ENCODE data around the gene WDR82.

Gene WDR82

GRCh38 chr3:52227117-52227516 lies 51.3 kb downstream of the WDR82 start:
- no peak for DNase-seq (ENCODE audit: low read depth in 2 of 3, low spot score in 2 of 3)

- peak in 1 of 3 experiments; percentile 6 for DNase-seq (ENCODE audit: low read depth in 2 of 3, low spot score in 2 of 3)
Observed at GRCh38 chr3:52226229-52226817, 52.1 kb downstream of the WDR82 start.

GRCh38 chr3:52225452-52226228 lies 52.8 kb downstream of the WDR82 start, which contains the start of gene TLR9:
Gene TLR9, minus strand, starts transcription at chr3:52225645. Its CDS starts 116 bp downstream, at chr3:52225529.
- peak in 1 of 3 experiments; percentile 8 for DNase-seq (ENCODE audit: low read depth in 2 of 3, low spot score in 2 of 3)

GRCh38 chr3:52223449-52224408 lies 54.7 kb downstream of the WDR82 start:
- DNase-seq (ENCODE audit: low read depth in 2 of 3, low spot score in 2 of 3), result no peak

GRCh38 chr3:52222319-52223221 lies 55.9 kb downstream of the WDR82 start:
- no peak for DNase-seq (ENCODE audit: low read depth in 2 of 3, low spot score in 2 of 3)

- DNase-seq (ENCODE audit: low read depth in 2 of 3, low spot score in 2 of 3), result no peak
Observed at GRCh38 chr3:52221563-52222318, 56.7 kb downstream of the WDR82 start.

- no peak for DNase-seq (ENCODE audit: low read depth in 2 of 3, low spot score in 2 of 3)
Observed at GRCh38 chr3:52221141-52221562, 57.3 kb downstream of the WDR82 start.

- DNase-seq (ENCODE audit: low read depth in 2 of 3, low spot score in 2 of 3), result peak; percentile 63 to 96 (median 89)
Observed at GRCh38 chr3:52220380-52221026, 57.9 kb downstream of the WDR82 start.

GRCh38 chr3:52218937-52219650 lies 59.4 kb downstream of the WDR82 start:
- DNase-seq (ENCODE audit: low read depth in 2 of 3, low spot score in 2 of 3), result no peak

- DNase-seq (ENCODE audit: low read depth in 2 of 3, low spot score in 2 of 3), result no peak
Observed at GRCh38 chr3:52218454-52218853, 60.0 kb downstream of the WDR82 start.

GRCh38 chr3:52218026-52218425 lies 60.4 kb downstream of the WDR82 start:
- DNase-seq (ENCODE audit: low read depth in 2 of 3, low spot score in 2 of 3), result no peak

- DNase-seq (ENCODE audit: low read depth in 2 of 3, low spot score in 2 of 3), result no peak
Observed at GRCh38 chr3:52217409-52217805, 61.0 kb downstream of the WDR82 start.

GRCh38 chr3:52216585-52217408 lies 61.7 kb downstream of the WDR82 start:
- no peak for DNase-seq (ENCODE audit: low read depth in 2 of 3, low spot score in 2 of 3)

- no peak for DNase-seq (ENCODE audit: low read depth in 2 of 3, low spot score in 2 of 3)
Observed at GRCh38 chr3:52215351-52215750, 63.1 kb downstream of the WDR82 start.

GRCh38 chr3:52213901-52214300 lies 64.5 kb downstream of the WDR82 start:
- no peak for DNase-seq (ENCODE audit: low read depth in 2 of 3, low spot score in 2 of 3)

GRCh38 chr3:52213005-52213404 lies 65.4 kb downstream of the WDR82 start:
- DNase-seq (ENCODE audit: low read depth in 2 of 3, low spot score in 2 of 3), result no peak

- no peak for DNase-seq (ENCODE audit: low read depth in 2 of 3, low spot score in 2 of 3)
Observed at GRCh38 chr3:52211268-52211891, 67.1 kb downstream of the WDR82 start.
